HG03457 (cell line): ENCODE data around the gene STX16.

ENCODE experiments used
- ATAC-seq: cut with Tn5 transposase; IDR thresholded peaks from one replicate; pipeline ENCODE4 v1.9.1; 2021; ENCODE audit warnings: moderate number of reproducible peaks; ENCODE audit not compliant: unreplicated experiment

The STX16 gene, protein sequence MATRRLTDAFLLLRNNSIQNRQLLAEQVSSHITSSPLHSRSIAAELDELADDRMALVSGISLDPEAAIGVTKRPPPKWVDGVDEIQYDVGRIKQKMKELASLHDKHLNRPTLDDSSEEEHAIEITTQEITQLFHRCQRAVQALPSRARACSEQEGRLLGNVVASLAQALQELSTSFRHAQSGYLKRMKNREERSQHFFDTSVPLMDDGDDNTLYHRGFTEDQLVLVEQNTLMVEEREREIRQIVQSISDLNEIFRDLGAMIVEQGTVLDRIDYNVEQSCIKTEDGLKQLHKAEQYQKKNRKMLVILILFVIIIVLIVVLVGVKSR

DNA sequence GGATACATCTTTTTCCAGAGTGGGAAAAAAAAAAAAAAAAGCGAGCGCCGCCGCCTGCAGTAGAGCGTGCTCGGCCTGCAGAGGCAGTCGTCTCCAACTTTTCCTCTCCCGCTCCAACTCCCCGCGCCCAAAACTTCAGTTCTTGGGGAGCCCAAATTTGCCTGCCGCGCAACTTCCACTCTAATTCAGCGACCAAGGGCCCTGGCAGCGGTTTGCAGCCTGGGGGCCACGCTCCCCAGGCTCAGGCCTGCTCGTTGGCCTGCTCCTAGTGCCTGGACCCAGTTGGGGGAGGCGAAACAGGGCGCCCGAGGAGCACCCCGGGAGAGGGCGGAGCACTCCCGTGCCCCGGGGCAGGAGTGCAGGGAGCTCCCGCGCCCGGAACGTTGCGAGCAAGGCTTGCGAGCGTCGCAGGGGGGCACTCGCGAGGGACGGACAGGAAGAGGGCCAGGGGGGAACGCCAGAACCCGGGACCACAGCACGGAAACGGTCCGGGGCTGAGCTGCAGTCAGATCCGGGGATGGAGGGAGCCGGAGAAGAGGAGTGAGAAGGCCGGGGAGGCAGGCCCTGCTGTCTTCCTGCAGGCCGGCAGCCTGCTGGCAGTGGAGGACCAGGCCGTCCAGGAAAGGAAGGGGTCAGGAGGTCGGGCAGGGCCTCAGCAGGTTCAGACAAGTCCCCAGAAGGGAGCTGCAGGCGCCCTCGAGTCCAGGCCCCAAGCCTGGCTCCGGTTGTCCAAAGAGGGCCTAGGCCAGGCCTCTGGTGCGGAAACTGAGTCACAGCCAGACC is at the start of gene STX16:
Gene STX16, plus strand, starts transcription at position 508 of the 783 bp plus-strand sequence. CDS start 724 bp downstream, outside the sequence.
- ATAC-seq = peak; percentile 60

GRCh38 chr20:58602124-58602523 is 49.0 kb upstream of the STX16 start:
- no peak for ATAC-seq

DNA sequence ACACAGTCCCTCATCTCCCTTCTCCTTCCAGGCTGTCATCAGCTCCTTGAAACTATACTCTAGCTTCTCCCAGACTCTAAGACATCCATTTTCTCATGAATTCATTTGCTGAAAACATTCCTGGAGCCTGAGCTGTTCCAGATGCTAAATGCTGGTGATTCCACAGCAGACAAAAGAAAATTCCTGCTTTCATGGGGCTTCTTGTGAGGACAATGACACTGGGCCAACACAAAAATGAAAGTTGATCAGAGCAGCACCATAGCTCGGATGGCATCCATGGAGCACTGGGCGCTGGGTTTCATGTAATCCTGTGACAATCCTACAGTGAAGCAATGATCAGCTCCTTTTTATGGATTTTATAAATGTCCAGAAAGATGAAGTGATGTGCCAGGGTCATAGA is 47.4 kb upstream of the STX16 start:
- ATAC-seq = no peak

DNA sequence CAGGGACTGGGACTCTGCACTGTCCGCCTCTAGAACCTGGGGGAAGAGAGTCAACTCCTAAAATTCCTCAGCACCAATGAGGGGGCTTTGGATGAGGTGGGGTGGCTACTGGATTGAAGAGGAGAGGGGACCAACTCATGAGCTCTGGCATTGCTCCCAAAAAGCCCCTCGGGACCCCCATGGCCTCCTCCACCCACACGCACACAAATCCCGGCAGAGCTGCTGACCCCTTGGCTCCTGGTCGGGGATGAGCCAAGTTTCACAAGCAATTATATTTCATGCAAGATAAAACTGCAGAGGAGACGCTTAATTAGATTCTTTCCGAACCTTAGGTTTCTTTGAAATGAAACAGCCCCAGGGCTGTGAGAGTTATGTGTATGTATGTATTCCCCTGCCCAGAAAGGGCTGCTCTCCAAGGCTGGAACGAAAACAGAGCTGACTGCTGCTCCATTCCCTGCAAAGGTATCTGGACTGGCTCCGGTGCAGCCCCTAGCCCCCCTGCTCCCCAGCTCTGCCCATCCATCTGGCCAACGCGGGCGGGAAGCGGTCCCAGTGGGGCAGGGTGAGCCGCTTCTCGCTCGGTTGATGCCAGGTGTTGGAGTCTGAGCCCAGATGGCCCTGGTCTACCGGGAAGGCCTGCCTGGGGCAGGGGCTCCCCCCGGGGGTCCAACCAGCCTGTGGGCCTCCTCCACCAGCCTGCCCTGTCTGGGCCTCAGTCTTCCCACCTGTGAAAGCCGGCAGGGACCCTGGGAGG is 46.8 kb upstream of the STX16 start:
- no peak for ATAC-seq

GRCh38 chr20:58605292-58606065 is 45.6 kb upstream of the STX16 start:
- no peak for ATAC-seq

GRCh38 chr20:58606184-58606583 is 44.9 kb upstream of the STX16 start:
- ATAC-seq = no peak

- no peak for ATAC-seq
These were observed 42.8 kb upstream of the STX16 start for GRCh38 chr20:58608096-58608840.

GRCh38 chr20:58609026-58609425 is 42.1 kb upstream of the STX16 start:
- no peak for ATAC-seq

- no peak for ATAC-seq
These were observed 40.8 kb upstream of the STX16 start for GRCh38 chr20:58610071-58610800.

GRCh38 chr20:58610811-58611210 is 40.3 kb upstream of the STX16 start:
- ATAC-seq = no peak

- no peak for ATAC-seq
These were observed 39.6 kb upstream of the STX16 start for GRCh38 chr20:58611236-58612030.

- no peak for ATAC-seq
These were observed 38.9 kb upstream of the STX16 start for GRCh38 chr20:58612121-58612691.

DNA sequence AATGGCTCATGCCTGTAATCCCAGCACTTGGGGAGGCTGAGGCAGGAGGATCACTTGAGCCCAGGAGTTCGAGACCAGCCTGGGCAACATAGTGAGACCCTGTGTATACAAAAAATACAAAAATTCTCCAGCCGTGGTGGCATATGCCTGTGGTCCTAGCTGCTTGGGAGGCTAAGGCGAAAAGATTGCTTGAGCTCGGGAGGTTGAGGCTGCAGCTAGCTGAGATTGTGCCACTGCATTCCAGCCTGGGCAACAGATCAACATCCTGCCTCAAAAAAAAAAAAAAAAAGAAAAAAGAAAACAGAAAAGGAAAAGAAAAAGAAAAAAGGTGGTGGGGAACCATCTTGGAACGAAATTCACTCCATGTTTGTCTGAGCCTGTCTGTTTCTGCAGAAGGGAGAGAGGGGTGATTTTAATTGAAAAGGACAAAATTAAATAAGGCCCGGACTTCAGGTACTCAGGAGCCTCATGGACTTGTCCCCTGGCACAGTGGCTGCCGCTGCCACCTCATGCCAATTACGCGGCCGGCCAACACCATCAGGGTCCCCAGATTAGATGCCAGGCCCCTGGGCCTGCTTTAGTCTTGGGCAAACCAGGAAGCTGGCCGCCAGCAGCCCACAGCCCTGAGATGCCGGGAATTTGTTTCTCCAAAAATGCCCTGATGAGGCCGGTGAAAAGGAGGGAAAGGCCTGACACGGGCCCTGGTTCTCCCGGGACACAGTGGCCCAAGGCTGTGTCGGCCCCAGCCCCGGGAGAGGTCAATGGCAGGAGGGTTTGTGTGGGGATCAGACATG is 37.8 kb upstream of the STX16 start:
- no peak for ATAC-seq

- ATAC-seq = no peak
These were observed 36.7 kb upstream of the STX16 start for GRCh38 chr20:58614366-58614765.

GRCh38 chr20:58614984-58615760 is 35.9 kb upstream of the STX16 start:
- no peak for ATAC-seq

DNA sequence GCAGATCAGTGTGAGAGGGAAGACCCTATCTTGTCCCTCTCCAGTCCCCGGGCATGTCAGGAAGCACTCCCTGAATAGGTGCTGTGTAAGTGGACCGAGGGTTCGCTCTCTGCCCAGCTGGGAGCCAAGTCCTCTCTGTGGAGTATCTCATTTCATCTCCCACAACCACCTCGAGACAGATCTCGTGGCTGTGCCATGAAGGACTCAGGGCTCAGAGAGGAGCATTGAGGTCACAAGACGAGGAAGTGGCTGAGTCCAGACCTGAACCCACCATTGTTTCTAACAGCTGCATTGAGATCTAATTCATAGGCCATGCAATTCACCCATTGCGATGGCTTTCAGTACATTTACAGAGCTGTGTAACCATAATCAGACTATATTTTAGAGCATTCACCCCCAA is 34.7 kb upstream of the STX16 start:
- ATAC-seq = no peak

DNA sequence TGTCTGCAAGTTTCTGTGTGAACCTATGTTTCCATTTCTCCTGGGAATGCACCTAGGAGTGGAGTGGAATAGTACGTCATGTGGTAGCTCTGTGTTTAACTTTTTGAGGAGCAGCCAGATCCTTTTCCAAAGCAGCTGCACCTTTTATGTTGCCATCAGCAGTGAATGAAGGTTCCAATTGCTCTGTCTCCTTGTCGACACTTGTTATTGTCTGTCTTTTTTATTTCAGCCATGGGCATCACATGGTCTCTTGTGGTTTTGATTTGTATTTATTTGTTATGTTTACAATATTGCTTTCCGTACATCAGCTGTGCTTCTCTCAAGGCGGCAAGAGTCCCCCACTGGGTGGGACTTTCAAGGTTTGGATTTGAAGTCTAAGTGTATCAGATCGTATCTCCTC is 33.9 kb upstream of the STX16 start:
- no peak for ATAC-seq
